Natural killer cell (primary cell): ENCODE data around the gene MTHFD2L. TPM values are rescaled to one million over a fixed set of nuclear protein-coding genes. Genes with fewer than 3 reads are reported as not detected.

Source experiments
- ATAC-seq, 3 donors: fragments of 150-1000 bp in 2 of 3; fragments of 200-7000 bp in 1 of 3; cut with Tn5 transposase; 1 replicate in 1 of 3; 2 replicates in 2 of 3; pipeline ENCODE4 v1.10.0; 2021; ENCODE audit warnings: mild to moderate bottlenecking in 2 of 3, moderate library complexity in 2 of 3
- DNase-seq, 2 donors: peaks; one replicate each; pipeline versions ENCODE4 v3.0.0 to v3.0.0-alpha.2; 2013 to 2021; ENCODE audit warnings: mixed read lengths in 1 of 2
- H3K27ac ChIP-seq: one replicate; pipeline ENCODE4 v1.5.1; 2013; ENCODE audit warnings: mild to moderate bottlenecking, low read length
- H3K27me3 ChIP-seq: one replicate; pipeline ENCODE4 v1.6.1; 2013; ENCODE audit warnings: low read length; ENCODE audit not compliant: control insufficient read depth, insufficient read depth
- H3K36me3 ChIP-seq: one replicate; pipeline ENCODE4 v1.6.1; 2013; ENCODE audit warnings: low read length; ENCODE audit not compliant: control insufficient read depth, insufficient read depth
- H3K4me1 ChIP-seq: one replicate; pipeline ENCODE4 v1.6.1; 2013; ENCODE audit warnings: low read length; ENCODE audit not compliant: control insufficient read depth, insufficient read depth
- H3K4me3 ChIP-seq: one replicate; pipeline ENCODE4 v1.5.1; 2013; ENCODE audit warnings: low read length
- H3K9me3 ChIP-seq: one replicate; pipeline ENCODE4 v1.6.1; 2013; ENCODE audit warnings: low read length; ENCODE audit not compliant: control insufficient read depth, insufficient read depth
- H3K27ac Mint-ChIP-seq, 2 donors: one replicate each; pipeline ENCODE4 v1.8.0; 2022; ENCODE audit warnings: mild to moderate bottlenecking in 2 of 2, mixed read lengths in 2 of 2, moderate library complexity in 1 of 2
- H3K27me3 Mint-ChIP-seq, 2 donors: one replicate each; pipeline ENCODE4 v1.8.0; 2022; ENCODE audit warnings: low read depth in 2 of 2, mixed read lengths in 2 of 2
- H3K36me3 Mint-ChIP-seq: one replicate; pipeline ENCODE4 v1.8.0; 2022; ENCODE audit warnings: mixed read lengths
- H3K4me1 Mint-ChIP-seq, 2 donors: one replicate each; pipeline ENCODE4 v1.8.0; 2022; ENCODE audit warnings: mixed read lengths in 2 of 2
- H3K4me3 Mint-ChIP-seq: one replicate; pipeline ENCODE4 v1.8.0; 2022; ENCODE audit warnings: mild to moderate bottlenecking, moderate library complexity, mixed read lengths
- H3K9me3 Mint-ChIP-seq, 2 donors: one replicate each; pipeline ENCODE4 v1.8.0; 2022; ENCODE audit warnings: mixed read lengths in 2 of 2
- whole genome bisulfite sequencing: methylation state at CpG from one replicate; pipeline ENCODE4 v1.1.7; 2013; ENCODE audit warnings: missing lambda C conversion rate; ENCODE audit not compliant: insufficient coverage; 5-methylcytosine and 5-hydroxymethylcytosine counted together
- intact Hi-C: fragments of 100-400 bp; cut with micrococcal nuclease; formaldehyde crosslinking; loops from one replicate; pipeline ENCODE4 v1.14.2; 2022
- total RNA-seq, 4 donors: library from RNA; stranded (reverse); fragments of 120-200 nt in 1 of 4; gene quantifications; one replicate each; pipeline versions ENCODE4 v1.2.3 to v1.2.4, GENCODE V29; 2013 to 2022
- TF ChIP-seq, protein P1 (sequence below): fragments of 200-600 bp; IDR thresholded peaks from one replicate; pipeline ENCODE4 v1.8.0; 2022; ENCODE audit warnings: antibody characterized with exemption

MTHFD2L gene
- total RNA-seq, 3 donors from 2014 or later (not counting 1 experiment from before 2014, with no cell fraction given) = 9.5 to 11.7 (median 10.4) TPM

DNA sequence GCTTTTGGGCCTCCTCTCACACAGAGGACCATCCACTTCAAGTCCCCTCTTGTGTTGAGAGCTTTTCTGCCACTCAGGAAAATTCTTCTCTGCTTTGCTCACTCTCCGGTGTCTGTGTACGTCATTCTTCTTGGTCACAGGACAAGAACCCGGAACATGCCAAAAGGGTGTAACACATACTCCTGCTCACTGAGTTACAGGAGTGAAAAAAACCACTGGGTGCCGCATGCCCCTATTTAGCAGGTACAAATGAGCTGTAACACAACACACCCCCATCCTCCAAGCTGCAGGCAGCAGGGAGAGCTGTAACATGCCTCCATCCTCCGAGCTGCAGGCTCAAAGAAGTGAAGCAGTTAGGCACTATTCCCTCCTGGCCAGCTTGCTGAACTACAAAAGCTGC, 45.9 kb upstream of the MTHFD2L start:
- H3K27ac Mint-ChIP-seq = no peak overlapping the region
- intact Hi-C loops = no loop called here

DNA sequence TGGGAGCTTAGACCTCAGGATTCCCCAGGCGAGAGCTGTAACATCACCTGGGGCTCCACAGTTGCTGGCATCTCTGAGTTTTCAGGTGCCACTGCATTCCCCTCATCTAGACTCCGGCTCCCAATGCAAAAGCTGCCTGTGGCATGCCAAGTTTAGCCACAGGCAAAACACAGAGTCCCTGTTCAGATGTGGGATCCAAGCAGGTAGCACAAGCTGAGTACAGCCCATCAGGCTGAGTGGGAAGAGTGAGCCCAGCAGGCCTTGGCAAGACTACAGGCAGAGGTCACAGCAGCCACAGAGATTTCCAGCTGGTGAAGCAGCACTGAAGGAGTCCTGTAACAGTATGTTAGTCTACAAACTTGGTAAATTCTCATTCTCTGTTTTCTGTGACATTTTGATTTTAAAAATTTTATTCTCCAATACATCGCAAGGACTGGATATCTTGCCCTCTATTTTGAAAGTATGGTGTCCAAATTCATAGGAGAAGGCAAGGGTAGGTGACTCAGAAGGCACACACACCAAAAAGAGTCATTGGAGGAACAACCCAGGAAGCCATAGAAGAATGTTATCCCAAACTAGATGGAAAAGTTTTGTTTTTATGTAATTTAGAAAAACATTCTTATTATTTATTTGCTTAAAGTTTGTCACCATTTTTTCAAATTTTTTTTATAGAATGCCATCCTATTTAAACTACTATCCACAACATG, 45.4 kb upstream of the MTHFD2L start:
- TF ChIP-seq, protein P1, sequence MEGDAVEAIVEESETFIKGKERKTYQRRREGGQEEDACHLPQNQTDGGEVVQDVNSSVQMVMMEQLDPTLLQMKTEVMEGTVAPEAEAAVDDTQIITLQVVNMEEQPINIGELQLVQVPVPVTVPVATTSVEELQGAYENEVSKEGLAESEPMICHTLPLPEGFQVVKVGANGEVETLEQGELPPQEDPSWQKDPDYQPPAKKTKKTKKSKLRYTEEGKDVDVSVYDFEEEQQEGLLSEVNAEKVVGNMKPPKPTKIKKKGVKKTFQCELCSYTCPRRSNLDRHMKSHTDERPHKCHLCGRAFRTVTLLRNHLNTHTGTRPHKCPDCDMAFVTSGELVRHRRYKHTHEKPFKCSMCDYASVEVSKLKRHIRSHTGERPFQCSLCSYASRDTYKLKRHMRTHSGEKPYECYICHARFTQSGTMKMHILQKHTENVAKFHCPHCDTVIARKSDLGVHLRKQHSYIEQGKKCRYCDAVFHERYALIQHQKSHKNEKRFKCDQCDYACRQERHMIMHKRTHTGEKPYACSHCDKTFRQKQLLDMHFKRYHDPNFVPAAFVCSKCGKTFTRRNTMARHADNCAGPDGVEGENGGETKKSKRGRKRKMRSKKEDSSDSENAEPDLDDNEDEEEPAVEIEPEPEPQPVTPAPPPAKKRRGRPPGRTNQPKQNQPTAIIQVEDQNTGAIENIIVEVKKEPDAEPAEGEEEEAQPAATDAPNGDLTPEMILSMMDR = no peak
- Mint-ChIP-seq H3K27me3 (peaks cover 0 to 6% of the 10 kb centered on the region in 2 donors), H3K9me3 (no peaks in the 10 kb centered on the region), H3K4me1 (no peaks in the 10 kb centered on the region), H3K27ac (no peak overlapping the region), H3K36me3 (no peaks in the 10 kb centered on the region), H3K4me3 (no peak overlapping the region)
- H3K27ac ChIP-seq = no peak overlapping the region
- 90% methylated on average over 2 of the region's 3 CpGs for WGBS
- H3K9me3 ChIP-seq = no peaks in the 10 kb centered on the region
- intact Hi-C loops = no loop called here
- ATAC-seq (no peak), DNase-seq (no peak)
- H3K4me3 ChIP-seq = no peak overlapping the region
- H3K36me3 ChIP-seq = no peaks in the 10 kb centered on the region
- H3K27me3 ChIP-seq = no peaks in the 10 kb centered on the region
- no peaks in the 10 kb centered on the region for H3K4me1 ChIP-seq

More for the DNA sequence above, 45.9 kb upstream of the MTHFD2L start:
- no peak overlapping the region for H3K4me3 Mint-ChIP-seq
- no peak overlapping the region for H3K27ac ChIP-seq
- H3K27me3 Mint-ChIP-seq = peaks cover 0 to 6% of the 10 kb centered on the region in 2 donors
- ATAC-seq (no peak), DNase-seq (no peak)
- no peaks in the 10 kb centered on the region for H3K9me3 Mint-ChIP-seq
- 92% methylated on average over 5 of the region's 5 CpGs for WGBS
- H3K36me3 ChIP-seq = no peaks in the 10 kb centered on the region
- H3K4me1 ChIP-seq = no peaks in the 10 kb centered on the region
- H3K4me3 ChIP-seq = no peak overlapping the region
- no peaks in the 10 kb centered on the region for H3K27me3 ChIP-seq
- H3K9me3 ChIP-seq = no peaks in the 10 kb centered on the region
- H3K36me3 Mint-ChIP-seq = no peaks in the 10 kb centered on the region
- H3K4me1 Mint-ChIP-seq = no peaks in the 10 kb centered on the region
- TF ChIP-seq, protein P1 = no peak

DNA sequence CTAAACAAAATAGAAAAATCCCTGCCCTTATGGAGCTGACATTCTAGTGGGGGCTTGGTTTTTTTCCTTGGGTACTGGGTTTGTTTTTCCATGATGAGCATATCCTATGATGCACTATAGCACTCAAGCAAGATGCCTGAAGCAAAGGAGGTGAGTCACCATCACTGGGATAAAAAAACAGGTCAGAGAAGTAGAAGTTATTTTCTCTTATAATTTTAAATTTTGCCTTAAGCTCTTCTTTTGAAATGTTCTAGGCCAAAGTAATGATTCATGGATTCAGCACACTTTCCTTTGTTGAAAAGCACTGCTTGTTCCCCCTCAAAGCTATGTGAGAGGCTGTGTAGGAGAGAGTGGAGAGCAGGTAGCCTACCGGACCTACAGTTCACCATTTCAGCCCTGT, 43.7 kb upstream of the MTHFD2L start:
- H3K36me3 Mint-ChIP-seq = no peaks in the 10 kb centered on the region
- Histone ChIP-seq H3K4me1 (no peaks in the 10 kb centered on the region), H3K4me3 (no peak overlapping the region), H3K36me3 (no peaks in the 10 kb centered on the region), H3K27ac (no peak overlapping the region), H3K27me3 (no peaks in the 10 kb centered on the region), H3K9me3 (no peaks in the 10 kb centered on the region)
- TF ChIP-seq, protein P1 = no peak
- intact Hi-C loops = no loop called here
- no peaks in the 10 kb centered on the region for H3K4me1 Mint-ChIP-seq
- ATAC-seq (no peak), DNase-seq (no peak)
- no peak overlapping the region for H3K27ac Mint-ChIP-seq
- H3K4me3 Mint-ChIP-seq = no peak overlapping the region
- no peaks in the 10 kb centered on the region for H3K9me3 Mint-ChIP-seq
- H3K27me3 Mint-ChIP-seq = peaks cover 0 to 6% of the 10 kb centered on the region in 2 donors
- 100% methylated on average over 1 of the region's 1 CpG for WGBS
